HEK293 (cell line): Measurements from ENCODE around the gene OTUD1.

ENCODE experiments used
- KLF16 ChIP-seq: fragments of 450-650 bp; formaldehyde crosslinking; IDR thresholded peaks from 2 replicates; pipeline ENCODE4 v1.5.1; 2017; ENCODE audit warnings: missing biosample characterization, missing genetic modification characterization
- KLF7 ChIP-seq: fragments of 450-650 bp; formaldehyde crosslinking; IDR thresholded peaks from 2 replicates; pipeline ENCODE4 v1.5.1; 2016; ENCODE audit warnings: missing biosample characterization, missing genetic modification characterization, borderline replicate concordance
- SCRT1 ChIP-seq: fragments of 450-650 bp; formaldehyde crosslinking; IDR thresholded peaks from 2 replicates; pipeline ENCODE4 v1.5.1; 2016; ENCODE audit warnings: missing biosample characterization, missing genetic modification characterization, borderline replicate concordance
- ZBTB17 ChIP-seq: fragments of 450-650 bp; formaldehyde crosslinking; IDR thresholded peaks from 2 replicates; pipeline ENCODE4 v1.5.1; 2016; ENCODE audit warnings: missing biosample characterization, missing genetic modification characterization
- ZFP37 ChIP-seq: fragments of 450-650 bp; formaldehyde crosslinking; IDR thresholded peaks from 2 replicates; pipeline ENCODE4 v1.5.1; 2016; ENCODE audit warnings: missing biosample characterization, missing genetic modification characterization
- ZNF121 ChIP-seq: fragments of 450-650 bp; formaldehyde crosslinking; IDR thresholded peaks from 2 replicates; pipeline ENCODE4 v1.5.1; 2016; ENCODE audit warnings: missing biosample characterization, missing genetic modification characterization
- ZNF548 ChIP-seq: fragments of 450-650 bp; formaldehyde crosslinking; IDR thresholded peaks from 2 replicates; pipeline ENCODE4 v1.5.1; 2016; ENCODE audit warnings: missing biosample characterization, missing genetic modification characterization
- ZNF707 ChIP-seq: fragments of 450-650 bp; formaldehyde crosslinking; IDR thresholded peaks from 2 replicates; pipeline ENCODE4 v1.5.1; 2016; ENCODE audit warnings: missing biosample characterization, missing genetic modification characterization
- ZNF785 ChIP-seq: fragments of 450-650 bp; formaldehyde crosslinking; IDR thresholded peaks from 2 replicates; pipeline ENCODE4 v1.5.1; 2016; ENCODE audit warnings: missing biosample characterization, missing genetic modification characterization
- ZSCAN30 ChIP-seq: fragments of 450-650 bp; IDR thresholded peaks from 2 replicates; pipeline ENCODE4 v1.5.1; 2018; ENCODE audit warnings: missing biosample characterization, mild to moderate bottlenecking, missing genetic modification characterization, moderate library complexity
- TF ChIP-seq, protein P1 (sequence below): fragments of 450-650 bp; formaldehyde crosslinking; IDR thresholded peaks from 2 replicates; pipeline ENCODE4 v1.5.1; 2016; ENCODE audit warnings: missing biosample characterization, missing genetic modification characterization

The OTUD1 gene

DNA sequence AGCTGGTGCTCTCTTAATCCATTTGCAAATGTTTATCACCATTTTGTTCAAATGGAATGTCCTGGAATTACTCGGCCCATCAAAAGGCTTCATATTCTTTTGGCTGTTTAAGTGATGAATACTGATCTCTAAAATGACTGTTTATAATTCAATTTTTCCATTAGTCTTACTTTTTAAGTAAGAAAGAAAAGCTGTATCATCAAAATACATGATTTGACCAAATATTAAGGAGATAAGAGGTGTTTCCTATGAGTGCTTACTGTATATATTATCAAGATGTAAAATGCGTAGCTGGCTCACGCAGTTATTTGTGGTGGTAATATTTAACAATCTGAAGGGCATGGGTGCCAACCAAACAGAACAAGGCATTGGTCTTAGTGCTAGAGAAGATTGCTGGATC is 51.2 kb downstream of the OTUD1 start (continued):
- TF ChIP-seq KLF7 (tag by site-specific recombination) (no peak), ZNF548 (tag by site-specific recombination) (no peak), KLF16 (no peak), SCRT1 (tag by site-specific recombination) (no peak), ZSCAN30 (tag by site-specific recombination) (no peak), ZBTB17 (tag by site-specific recombination) (no peak), ZNF785 (tag by site-specific recombination) (no peak), ZNF121 (tag by site-specific recombination) (no peak), ZFP37 (tag by site-specific recombination) (no peak), ZNF707 (tag by site-specific recombination) (no peak)
- TF ChIP-seq, protein P1, sequence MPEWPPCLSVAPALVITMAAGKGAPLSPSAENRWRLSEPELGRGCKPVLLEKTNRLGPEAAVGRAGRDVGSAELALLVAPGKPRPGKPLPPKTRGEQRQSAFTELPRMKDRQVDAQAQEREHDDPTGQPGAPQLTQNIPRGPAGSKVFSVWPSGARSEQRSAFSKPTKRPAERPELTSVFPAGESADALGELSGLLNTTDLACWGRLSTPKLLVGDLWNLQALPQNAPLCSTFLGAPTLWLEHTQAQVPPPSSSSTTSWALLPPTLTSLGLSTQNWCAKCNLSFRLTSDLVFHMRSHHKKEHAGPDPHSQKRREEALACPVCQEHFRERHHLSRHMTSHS, result no peak
